Choroid plexus epithelial cell (primary cell): ENCODE measurements around the gene C1orf174.

Experiments
- DNase-seq: peaks from one replicate; pipeline ENCODE4 v3.0.0-alpha.2; 2010; ENCODE audit warnings: low read depth
- H3K4me3 ChIP-seq: 2 replicates; pipeline ENCODE4 v1.5.1; 2011; ENCODE audit warnings: low read depth, mild to moderate bottlenecking, control low read depth, low read length, moderate library complexity
- TF ChIP-seq, protein P1 (sequence below): conservative IDR thresholded peaks from 2 replicates; pipeline ENCODE4 v1.5.1; 2011; ENCODE audit warnings: low read depth, mild to moderate bottlenecking, control low read depth, inconsistent platforms, low read length, moderate library complexity

C1orf174 gene

DNA sequence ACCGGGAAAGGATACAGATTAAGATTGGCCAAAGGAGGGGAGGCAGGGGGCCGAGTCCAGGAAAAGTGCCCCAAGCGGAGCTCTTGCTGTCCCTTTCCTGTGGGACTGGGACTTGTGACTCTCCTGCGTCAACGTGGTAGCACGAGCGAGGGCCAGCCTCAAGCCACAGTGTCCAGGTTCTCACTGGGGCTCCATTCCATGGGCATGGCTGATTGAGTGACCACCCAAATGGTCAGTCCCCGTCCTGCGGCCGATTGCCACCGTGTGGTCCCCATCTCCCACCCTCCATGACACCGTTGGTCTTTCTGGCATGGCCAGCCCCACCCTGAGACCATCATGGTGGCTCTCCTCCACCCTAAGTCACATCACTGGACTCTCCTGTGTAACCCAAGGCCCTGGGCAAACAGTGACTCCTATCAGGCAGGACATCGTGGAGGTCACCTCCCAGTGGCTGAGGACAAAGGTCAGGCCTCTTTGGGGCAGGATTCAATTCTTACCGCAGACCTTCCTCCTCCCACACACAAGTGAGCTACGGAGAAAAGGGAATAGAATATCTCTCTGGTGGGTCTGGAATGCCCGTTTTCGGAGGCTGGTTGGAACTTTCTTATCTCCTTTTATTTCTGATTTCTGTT, 8.9 kb upstream of the C1orf174 start:
- H3K4me3 ChIP-seq: no peak overlapping the region
- DNase-seq: no peak
- TF ChIP-seq, protein P1, sequence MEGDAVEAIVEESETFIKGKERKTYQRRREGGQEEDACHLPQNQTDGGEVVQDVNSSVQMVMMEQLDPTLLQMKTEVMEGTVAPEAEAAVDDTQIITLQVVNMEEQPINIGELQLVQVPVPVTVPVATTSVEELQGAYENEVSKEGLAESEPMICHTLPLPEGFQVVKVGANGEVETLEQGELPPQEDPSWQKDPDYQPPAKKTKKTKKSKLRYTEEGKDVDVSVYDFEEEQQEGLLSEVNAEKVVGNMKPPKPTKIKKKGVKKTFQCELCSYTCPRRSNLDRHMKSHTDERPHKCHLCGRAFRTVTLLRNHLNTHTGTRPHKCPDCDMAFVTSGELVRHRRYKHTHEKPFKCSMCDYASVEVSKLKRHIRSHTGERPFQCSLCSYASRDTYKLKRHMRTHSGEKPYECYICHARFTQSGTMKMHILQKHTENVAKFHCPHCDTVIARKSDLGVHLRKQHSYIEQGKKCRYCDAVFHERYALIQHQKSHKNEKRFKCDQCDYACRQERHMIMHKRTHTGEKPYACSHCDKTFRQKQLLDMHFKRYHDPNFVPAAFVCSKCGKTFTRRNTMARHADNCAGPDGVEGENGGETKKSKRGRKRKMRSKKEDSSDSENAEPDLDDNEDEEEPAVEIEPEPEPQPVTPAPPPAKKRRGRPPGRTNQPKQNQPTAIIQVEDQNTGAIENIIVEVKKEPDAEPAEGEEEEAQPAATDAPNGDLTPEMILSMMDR: no peak

DNA sequence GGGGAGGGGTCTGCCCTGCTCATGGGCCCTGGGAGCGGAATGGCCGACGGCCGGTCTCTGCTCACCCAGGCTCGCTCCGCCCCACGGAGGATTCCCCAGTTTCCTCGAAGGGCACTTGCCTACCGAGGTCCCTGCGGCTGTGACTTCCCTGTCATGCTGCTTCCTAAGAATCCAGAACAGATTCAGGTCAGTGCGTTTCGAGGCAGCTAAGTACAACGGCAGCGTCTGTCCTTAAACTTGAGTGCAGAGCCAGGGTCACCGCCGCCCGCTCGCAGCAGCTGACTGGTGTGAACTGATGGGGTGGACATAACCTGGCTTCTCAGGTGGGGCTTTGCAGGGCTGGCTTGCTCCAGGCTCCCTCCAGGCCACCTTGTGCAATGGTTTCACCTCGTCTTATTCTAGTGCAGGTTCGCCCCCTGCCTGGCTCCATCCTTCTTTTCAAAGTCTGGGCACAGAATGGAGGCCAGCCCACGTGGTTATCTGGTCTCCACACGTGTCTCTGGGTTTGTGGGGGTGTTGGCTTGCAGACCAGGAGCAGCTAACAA, 7.6 kb upstream of the C1orf174 start:
- H3K4me3 ChIP-seq: no peak overlapping the region
- TF ChIP-seq, protein P1: no peak
- DNase-seq: no peak

DNA sequence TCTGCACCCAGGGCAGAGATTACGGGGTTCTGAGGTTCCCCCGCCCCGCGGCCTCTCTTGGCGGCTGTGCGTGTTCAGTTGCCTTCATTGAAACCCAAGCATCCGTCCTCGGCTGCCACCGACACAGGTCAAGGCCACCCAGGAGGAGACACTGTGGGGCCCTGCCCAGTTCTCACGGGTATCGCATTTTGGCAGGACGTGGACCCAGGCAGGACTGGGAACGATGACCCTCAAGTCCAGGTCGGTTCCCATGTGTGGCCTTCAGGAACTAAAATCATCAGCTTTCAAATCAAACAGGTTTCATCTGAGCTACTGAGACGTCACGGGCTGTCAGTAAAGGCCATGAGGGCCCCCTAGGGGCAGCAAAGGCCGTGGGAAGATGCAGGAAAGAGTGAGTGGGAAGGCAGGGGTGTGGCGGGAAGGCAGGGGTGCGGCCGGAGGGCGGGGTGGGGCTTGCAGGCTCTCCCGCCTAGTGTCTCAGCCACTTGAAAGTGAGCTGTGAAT, 7.0 kb upstream of the C1orf174 start:
- no peak for DNase-seq
- H3K4me3 ChIP-seq: no peak overlapping the region
- TF ChIP-seq, protein P1: no peak

DNA sequence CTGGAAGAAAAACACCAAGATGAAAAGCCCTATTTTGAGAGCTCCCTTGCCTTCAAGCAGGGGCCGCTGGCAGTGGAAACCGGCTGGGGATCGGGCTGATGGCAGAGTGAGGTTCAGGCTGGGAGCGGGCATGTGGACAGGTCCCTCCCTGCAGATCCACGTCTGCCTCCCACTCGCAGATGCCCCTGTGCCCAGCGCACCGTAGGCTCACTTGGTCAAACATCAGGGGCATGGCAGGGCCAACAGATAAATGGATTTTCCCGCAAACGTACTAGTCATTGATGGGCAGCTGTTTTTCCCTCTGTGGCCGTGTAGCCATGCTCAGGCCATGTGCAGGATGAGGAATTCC, 6.6 kb upstream of the C1orf174 start:
- DNase-seq: no peak
- no peak overlapping the region for H3K4me3 ChIP-seq
- TF ChIP-seq, protein P1: no peak

DNA sequence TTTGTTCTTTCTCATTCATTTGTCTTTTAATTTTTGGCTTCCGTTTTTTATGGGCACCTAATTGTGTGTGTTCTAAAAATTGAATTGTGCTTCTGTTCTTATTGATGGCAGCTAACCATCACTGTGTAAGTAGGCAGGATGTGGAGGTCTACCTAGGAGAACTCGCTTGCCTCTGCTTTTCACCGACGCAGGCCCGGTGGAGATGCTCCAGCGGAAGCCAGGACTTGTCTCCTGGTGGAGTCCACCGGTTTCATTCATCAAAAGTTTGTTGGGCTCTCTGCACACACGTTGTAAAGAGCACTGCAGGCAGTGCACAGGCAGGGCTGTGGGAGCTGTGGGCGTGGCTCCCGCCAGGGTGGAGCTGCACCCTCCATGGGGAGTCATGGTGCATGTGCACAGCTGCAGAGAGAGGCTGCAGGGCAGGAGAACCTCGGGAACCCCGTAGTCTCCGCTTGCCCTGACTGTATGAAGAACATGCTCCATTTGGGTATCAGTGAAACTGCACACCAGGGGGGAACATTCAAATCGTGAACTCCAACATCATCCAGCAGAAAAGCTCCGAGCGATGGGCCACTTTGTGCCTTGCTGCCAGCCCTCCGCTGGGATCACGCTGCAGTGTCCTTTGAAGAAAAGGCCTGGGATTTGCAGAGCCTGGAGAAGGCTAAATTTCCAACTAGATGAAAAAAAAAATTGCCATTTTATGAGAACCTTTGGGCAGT, 6.0 kb upstream of the C1orf174 start:
- TF ChIP-seq, protein P1: no peak
- no peak overlapping the region for H3K4me3 ChIP-seq
- no peak for DNase-seq

DNA sequence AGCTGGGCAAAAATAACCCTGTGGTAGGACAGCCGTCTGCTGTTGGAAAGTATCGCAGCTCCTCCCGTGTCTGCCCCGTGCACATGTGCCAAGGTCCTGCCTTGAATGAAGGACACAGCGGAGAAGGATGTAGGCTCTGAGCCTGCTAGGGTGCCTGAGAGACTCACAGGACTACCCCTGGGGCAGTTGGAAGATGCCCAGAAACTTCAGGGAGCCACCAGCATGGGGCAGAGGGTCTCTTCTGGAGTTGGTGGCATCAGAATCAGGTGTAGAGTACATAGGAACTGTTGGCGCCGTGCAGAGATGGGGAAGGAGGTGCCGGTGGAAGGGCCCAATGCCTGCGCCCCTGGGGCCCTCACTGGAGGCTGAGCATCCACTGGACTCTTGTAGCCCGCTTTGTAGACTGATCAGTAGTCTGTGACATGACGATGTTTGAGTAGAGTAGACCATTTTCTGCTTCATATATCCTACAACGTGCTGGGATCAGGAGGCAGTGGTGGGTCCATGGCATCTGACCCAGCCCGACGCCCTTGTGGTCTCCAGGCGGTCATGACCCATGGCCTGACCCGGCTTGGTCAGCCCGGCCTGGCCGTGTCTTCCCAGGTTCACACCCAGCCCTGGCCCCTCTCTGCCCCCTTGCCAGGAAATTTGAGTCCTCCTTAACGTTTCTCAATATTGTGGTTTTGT, 5.3 kb upstream of the C1orf174 start:
- H3K4me3 ChIP-seq: no peak overlapping the region
- no peak for DNase-seq
- TF ChIP-seq, protein P1: no peak
